Prostate gland (tissue), 2 donors: ENCODE data around the gene SKAP1. TPM values are rescaled to one million over a fixed set of nuclear protein-coding genes. Genes with fewer than 3 reads are reported as not detected.

Experiments used
- DNase-seq: peaks from one replicate; pipeline ENCODE4 v3.0.0-alpha.2; 2019; ENCODE audit warnings: low spot score
- H3K27ac ChIP-seq, 2 donors: fragments of 200-600 bp; sonication (generic); 2 replicates each; pipeline ENCODE4 v1.5.1; 2017 to 2019
- H3K27me3 ChIP-seq: fragments of 200-600 bp; sonication (generic); replicated peaks from 2 replicates; pipeline ENCODE4 v1.5.1; 2019; ENCODE audit not compliant: insufficient read depth
- H3K36me3 ChIP-seq, 2 donors: fragments of 200-600 bp; sonication (generic); 1 replicate in 1 of 2; 2 replicates in 1 of 2; pipeline versions ENCODE4 v1.5.1 to v1.8.1; 2017 to 2019
- H3K4me1 ChIP-seq: fragments of 200-600 bp; sonication (generic); replicated peaks from 2 replicates; pipeline ENCODE4 v1.5.1; 2019
- H3K4me3 ChIP-seq, 2 donors: fragments of 200-600 bp; sonication (generic); 2 replicates each; pipeline ENCODE4 v1.5.1; 2017 to 2019
- H3K9me3 ChIP-seq: fragments of 200-600 bp; sonication (generic); 2 replicates; pipeline ENCODE4 v1.5.1; 2017
- CTCF ChIP-seq, 4 experiments: fragments of 200-600 bp in 2 of 4; fragments of 450-650 bp in 2 of 4; sonication (generic) in 2 of 4; IDR thresholded peaks; 1 replicate in 3 of 4; 2 replicates in 1 of 4; pipeline ENCODE4 v1.5.1; 2016 to 2019; ENCODE audit warnings: antibody characterized with exemption in 4 of 4, mild to moderate bottlenecking in 2 of 4, moderate library complexity in 2 of 4
- POLR2A ChIP-seq: fragments of 450-650 bp; IDR thresholded peaks from one replicate; pipeline ENCODE4 v1.6.1; 2016; ENCODE audit warnings: antibody characterized with exemption, mild to moderate bottlenecking
- POLR2AphosphoS5 ChIP-seq: sonication (generic); formaldehyde crosslinking; IDR thresholded peaks from one replicate; pipeline ENCODE4 v1.6.1; 2017; ENCODE audit warnings: antibody characterized with exemption
- WGBS: methylation state at CpG from one replicate; pipeline ENCODE4 v1.1.5; 2018; 5-methylcytosine and 5-hydroxymethylcytosine counted together
- intact Hi-C: fragments of 100-400 bp; cut with DNase I; formaldehyde crosslinking; loops from one replicate; pipeline ENCODE4 v1.14.2; 2022
- total RNA-seq, 2 donors: library from RNA; depleted of rRNA; stranded (reverse); fragments of >200 nt; gene quantifications; one replicate each; pipeline ENCODE4 v1.1.0, GENCODE V29; 2016

Gene SKAP1
- total RNA-seq, 2 donors from 2014 or later = 1.1 to 1.4 TPM

DNA sequence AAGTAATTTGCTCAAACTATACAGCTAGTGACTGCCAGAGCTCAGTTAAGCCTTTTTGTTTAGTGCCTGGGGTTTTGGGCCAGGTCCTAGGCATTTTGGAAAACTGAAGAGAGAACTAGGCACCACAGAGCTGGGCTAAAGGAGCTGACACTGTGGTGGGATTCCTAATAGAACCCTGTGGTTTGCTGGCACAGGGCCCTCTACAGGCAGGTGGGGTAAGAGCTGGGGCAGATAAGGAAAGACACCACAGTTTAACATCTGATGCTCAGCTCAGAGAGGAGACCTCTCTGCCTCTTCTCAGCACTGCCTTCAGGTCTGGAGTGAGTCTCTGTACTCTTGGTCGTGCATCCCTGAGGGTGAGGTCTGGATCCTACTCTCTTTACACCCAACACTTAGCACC, 201.3 kb downstream of the SKAP1 start:
- Histone ChIP-seq H3K27me3 (no peaks in the 10 kb centered on the region), H3K36me3 (no peaks in the 10 kb centered on the region), H3K27ac (no peak overlapping the region), H3K4me3 (no peak overlapping the region), H3K4me1 (no peaks in the 10 kb centered on the region), H3K9me3 (no peaks in the 10 kb centered on the region)
- WGBS = 100% methylated on average over 1 of the region's 1 CpG
- DNase-seq = no peak
- intact Hi-C loops = no loop called here
- TF ChIP-seq POLR2AphosphoS5 (no peak), POLR2A (no peak), CTCF (IDR thresholded peaks at IDR 0.05) (no peak)

GRCh38 chr17:48225725-48226567, 204.1 kb downstream of the SKAP1 start:
- no peaks in the 10 kb centered on the region for H3K27me3 ChIP-seq
- H3K27ac ChIP-seq = no peak overlapping the region
- 38% methylated on average over 6 of the region's 6 CpGs for whole genome bisulfite sequencing
- TF ChIP-seq POLR2A (no peak), CTCF (IDR thresholded peaks at IDR 0.05) (no peak), POLR2AphosphoS5 (no peak)
- no peak for DNase-seq
- H3K4me3 ChIP-seq = no peak overlapping the region
- no peaks in the 10 kb centered on the region for H3K9me3 ChIP-seq
- no peaks in the 10 kb centered on the region for H3K36me3 ChIP-seq
- H3K4me1 ChIP-seq = no peaks in the 10 kb centered on the region
- intact Hi-C loops = no loop called here

DNA sequence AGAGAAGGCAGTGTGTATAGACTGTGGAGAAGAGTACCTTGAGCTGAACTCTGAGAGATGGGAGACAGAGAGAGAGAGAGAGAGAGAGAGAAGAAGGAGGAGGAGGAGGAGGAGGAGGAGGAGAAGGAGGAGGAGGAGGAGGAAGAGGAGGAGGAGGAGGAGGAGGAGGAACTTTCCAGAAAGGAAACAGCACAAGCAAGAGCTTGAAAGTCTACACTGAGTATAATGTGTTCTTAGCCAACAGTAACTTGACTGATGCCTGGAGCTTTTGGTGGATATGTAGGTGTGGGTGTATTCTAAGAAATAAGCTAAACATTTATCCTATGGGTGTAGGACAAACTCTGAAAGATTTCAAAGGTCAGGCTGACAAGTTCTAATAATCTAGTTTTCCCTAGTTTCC, 206.1 kb downstream of the SKAP1 start:
- Histone ChIP-seq H3K9me3 (no peaks in the 10 kb centered on the region), H3K27me3 (no peaks in the 10 kb centered on the region), H3K4me3 (no peak overlapping the region), H3K27ac (no peak overlapping the region), H3K4me1 (no peaks in the 10 kb centered on the region), H3K36me3 (no peaks in the 10 kb centered on the region)
- intact Hi-C loops = no loop called here
- no peak for TF ChIP-seq CTCF (IDR thresholded peaks at IDR 0.05)
- TF ChIP-seq POLR2AphosphoS5 = no peak
- TF ChIP-seq POLR2A = no peak
- no peak for DNase-seq

DNA sequence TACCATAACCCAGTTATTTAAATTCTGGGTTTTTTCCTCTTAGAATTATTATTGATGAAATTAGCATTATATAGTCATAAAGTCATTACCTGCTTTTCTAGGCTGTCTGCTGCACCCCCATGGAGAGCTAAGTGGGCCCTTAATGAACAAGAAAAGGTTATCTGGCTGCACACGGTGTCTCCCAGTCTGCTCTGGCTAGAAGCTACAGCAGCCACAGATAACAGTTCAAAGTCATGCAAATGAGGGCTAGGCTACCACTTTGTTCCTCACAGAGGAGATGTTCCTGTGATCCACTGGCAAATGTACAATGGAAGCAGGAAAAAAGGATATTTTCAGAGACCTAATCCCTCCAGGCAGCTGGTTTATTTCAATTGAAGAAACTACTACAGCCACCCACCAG, 210.4 kb downstream of the SKAP1 start:
- H3K36me3 ChIP-seq = no peaks in the 10 kb centered on the region
- no peak overlapping the region for H3K4me3 ChIP-seq
- no peak overlapping the region for H3K27ac ChIP-seq
- no peak for DNase-seq
- no peaks in the 10 kb centered on the region for H3K4me1 ChIP-seq
- no peaks in the 10 kb centered on the region for H3K27me3 ChIP-seq
- intact Hi-C loops = no loop called here
- H3K9me3 ChIP-seq = no peaks in the 10 kb centered on the region
- TF ChIP-seq POLR2A = no peak
- TF ChIP-seq CTCF (IDR thresholded peaks at IDR 0.05) = no peak
- no peak for TF ChIP-seq POLR2AphosphoS5
- 76% methylated on average over 1 of the region's 1 CpG for WGBS

DNA sequence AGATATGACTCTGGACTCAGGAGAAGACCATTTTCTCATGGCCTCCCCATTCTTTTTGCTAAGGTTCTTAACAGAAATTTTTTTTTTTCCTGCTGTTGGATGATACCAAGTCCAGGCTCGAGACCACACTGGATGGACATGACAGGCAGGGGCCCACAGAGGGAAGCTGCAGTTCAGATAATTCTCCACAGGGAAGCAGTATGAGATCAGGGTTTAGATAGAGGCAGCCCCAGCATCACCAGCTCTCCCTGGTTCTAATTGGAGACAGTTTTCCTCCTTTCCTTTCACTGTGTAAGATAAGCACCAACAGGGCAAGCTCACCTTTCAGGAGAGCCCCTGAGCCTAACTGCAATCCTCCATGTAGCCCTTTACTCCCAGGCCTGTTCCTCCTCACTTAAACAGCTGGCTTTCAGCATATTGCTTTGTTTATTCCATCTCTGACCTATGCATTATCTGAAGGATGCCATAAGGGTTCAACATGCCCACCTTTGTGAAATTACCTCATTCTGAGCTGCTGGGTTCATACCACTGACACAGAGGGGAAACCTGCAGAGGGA, 214.4 kb downstream of the SKAP1 start:
- no peak for DNase-seq
- TF ChIP-seq CTCF (IDR thresholded peaks at IDR 0.05) (peak in 3 of 4 experiments; percentile 28 to 51 (median 42)), POLR2AphosphoS5 (no peak), POLR2A (no peak)
- H3K4me1 ChIP-seq = no peaks in the 10 kb centered on the region
- no peaks in the 10 kb centered on the region for H3K36me3 ChIP-seq
- 39% methylated on average over 1 of the region's 1 CpG for WGBS
- H3K9me3 ChIP-seq = no peaks in the 10 kb centered on the region
- H3K27me3 ChIP-seq = no peaks in the 10 kb centered on the region
- intact Hi-C loops = no loop called here
- H3K4me3 ChIP-seq = no peak overlapping the region
- no peak overlapping the region for H3K27ac ChIP-seq
